WTC11 (cell line): Measurements from ENCODE around the gene ETS1. TPM values are rescaled to one million over a fixed set of nuclear protein-coding genes. Genes with fewer than 3 reads are reported as not detected.

Source experiments
- ATAC-seq: fragments of 200-7000 bp; cut with Tn5 transposase; 2 replicates; pipeline ENCODE4 v1.10.0; 2021; ENCODE audit warnings: mild to moderate bottlenecking, moderate library complexity
- CTCF ChIA-PET: fragments of 300-600 bp; sonication (Branson Sonifier 250); formaldehyde crosslinking; loops from one replicate; lab custom pipeline; 2021; ENCODE audit warnings: antibody characterized with exemption; lab: Charles Lee
- POLR2A ChIA-PET: fragments of 350-600 bp; sonication (Branson Sonifier 250); formaldehyde crosslinking; loops from one replicate; lab custom pipeline; 2021; ENCODE audit warnings: antibody characterized with exemption; lab: Charles Lee
- DNase-seq: peaks from one replicate; pipeline ENCODE4 v3.0.0; 2021; ENCODE audit warnings: low spot score
- H3K27ac Mint-ChIP-seq: 2 replicates; pipeline ENCODE4 v1.8.0; 2021; ENCODE audit warnings: mixed read lengths
- H3K27me3 Mint-ChIP-seq: 2 replicates; pipeline ENCODE4 v1.8.0; 2021; ENCODE audit warnings: low read depth, mild to moderate bottlenecking, moderate library complexity, mixed read lengths
- H3K36me3 Mint-ChIP-seq: 2 replicates; pipeline ENCODE4 v1.8.0; 2021; ENCODE audit warnings: mixed read lengths
- H3K4me1 Mint-ChIP-seq: 2 replicates; pipeline ENCODE4 v1.8.0; 2022; ENCODE audit warnings: mixed read lengths
- H3K4me3 Mint-ChIP-seq: 2 replicates; pipeline ENCODE4 v1.8.0; 2021; ENCODE audit warnings: mild to moderate bottlenecking, moderate library complexity, mixed read lengths
- H3K9me3 Mint-ChIP-seq: 2 replicates; pipeline ENCODE4 v1.8.0; 2021; ENCODE audit warnings: mixed read lengths
- ATF3 ChIP-seq: sonication (generic); formaldehyde crosslinking; conservative IDR thresholded peaks from 2 replicates; pipeline ENCODE4 v1.8.1; 2022; ENCODE audit warnings: mild to moderate bottlenecking, missing genetic modification reagents
- ELF4 ChIP-seq: sonication (generic); formaldehyde crosslinking; IDR thresholded peaks from 2 replicates; pipeline ENCODE4 v1.8.1; 2022; ENCODE audit warnings: low read depth, mild to moderate bottlenecking, moderate library complexity, missing genetic modification reagents
- ETV6 ChIP-seq: sonication (generic); formaldehyde crosslinking; IDR thresholded peaks from 2 replicates; pipeline ENCODE4 v1.8.1; 2022; ENCODE audit warnings: mild to moderate bottlenecking, missing genetic modification reagents
- FOXP1 ChIP-seq: sonication (generic); formaldehyde crosslinking; IDR thresholded peaks from 2 replicates; pipeline ENCODE4 v1.8.0; 2022; ENCODE audit warnings: missing genetic modification reagents, mild to moderate bottlenecking, moderate library complexity, borderline replicate concordance
- GABPB1 ChIP-seq: sonication (generic); formaldehyde crosslinking; IDR thresholded peaks from 2 replicates; pipeline ENCODE4 v1.8.1; 2023; ENCODE audit warnings: mild to moderate bottlenecking, missing genetic modification reagents
- GTF2I ChIP-seq: fragments of 250-450 bp; sonication (Bioruptor Pico); conservative IDR thresholded peaks from 2 replicates; pipeline ENCODE4 v1.4.0; 2021; ENCODE audit warnings: mild to moderate bottlenecking
- HMGA2 ChIP-seq: fragments of 250-450 bp; sonication (Bioruptor Pico); IDR thresholded peaks from 2 replicates; pipeline ENCODE4 v1.4.0; 2021; ENCODE audit warnings: mild to moderate bottlenecking, moderate library complexity
- MXD4 ChIP-seq: fragments of 250-450 bp; sonication (Bioruptor Pico); IDR thresholded peaks from 2 replicates; pipeline ENCODE4 v1.8.0; 2021; ENCODE audit warnings: mild to moderate bottlenecking, moderate library complexity, borderline replicate concordance
- MYBL2 ChIP-seq: sonication (generic); formaldehyde crosslinking; IDR thresholded peaks from 2 replicates; pipeline ENCODE4 v1.8.1; 2023; ENCODE audit warnings: mild to moderate bottlenecking, moderate library complexity, missing genetic modification reagents
- RORB ChIP-seq: fragments of 250-450 bp; sonication (Bioruptor Pico); IDR thresholded peaks from 2 replicates; pipeline ENCODE4 v1.9.0; 2021; ENCODE audit warnings: mild to moderate bottlenecking
- SMAD3 ChIP-seq: sonication (generic); formaldehyde crosslinking; IDR thresholded peaks from 2 replicates; pipeline ENCODE4 v1.8.0; 2022; ENCODE audit warnings: missing genetic modification reagents, mild to moderate bottlenecking, borderline replicate concordance
- SOX15 ChIP-seq: fragments of 250-450 bp; sonication (Bioruptor Pico); IDR thresholded peaks from 2 replicates; pipeline ENCODE4 v1.9.0; 2021; ENCODE audit warnings: mild to moderate bottlenecking
- TEAD4 ChIP-seq: sonication (generic); formaldehyde crosslinking; IDR thresholded peaks from 2 replicates; pipeline ENCODE4 v1.8.0; 2022; ENCODE audit warnings: mild to moderate bottlenecking, missing genetic modification reagents
- ZBTB43 ChIP-seq: sonication (generic); formaldehyde crosslinking; IDR thresholded peaks from 2 replicates; pipeline ENCODE4 v1.8.1; 2023; ENCODE audit warnings: mild to moderate bottlenecking, missing genetic modification reagents
- ZNF121 ChIP-seq: sonication (generic); formaldehyde crosslinking; IDR thresholded peaks from 2 replicates; pipeline ENCODE4 v1.8.0; 2023; ENCODE audit warnings: missing genetic modification reagents
- ZNF317 ChIP-seq: sonication (generic); formaldehyde crosslinking; IDR thresholded peaks from 2 replicates; pipeline ENCODE4 v1.8.1; 2023; ENCODE audit warnings: low read depth, mild to moderate bottlenecking, moderate library complexity, missing genetic modification reagents, borderline replicate concordance
- ZNF423 ChIP-seq: fragments of 250-450 bp; sonication (Bioruptor Pico); IDR thresholded peaks from 2 replicates; pipeline ENCODE4 v2.1.2; 2022; ENCODE audit warnings: mild to moderate bottlenecking, moderate library complexity
- total RNA-seq: library from RNA; stranded (reverse); gene quantifications from 3 replicates; pipeline ENCODE4 v1.2.3, GENCODE V29; 2021
- TF ChIP-seq, protein P1 (sequence below): fragments of 250-450 bp; sonication (Bioruptor Pico); IDR thresholded peaks from 2 replicates; pipeline ENCODE4 v1.9.0; 2021; ENCODE audit warnings: mild to moderate bottlenecking
- TF ChIP-seq, protein P2 (sequence below): sonication (generic); formaldehyde crosslinking; IDR thresholded peaks from 2 replicates; pipeline ENCODE4 v1.8.0; 2023; ENCODE audit warnings: missing genetic modification reagents
- TF ChIP-seq, protein P3 (sequence below): sonication (generic); formaldehyde crosslinking; IDR thresholded peaks from 2 replicates; pipeline ENCODE4 v1.8.1; 2023; ENCODE audit warnings: mild to moderate bottlenecking, missing genetic modification reagents, borderline replicate concordance

ETS1 gene
- total RNA-seq, 1 experiment from 2014 or later = 33.1 TPM

DNA sequence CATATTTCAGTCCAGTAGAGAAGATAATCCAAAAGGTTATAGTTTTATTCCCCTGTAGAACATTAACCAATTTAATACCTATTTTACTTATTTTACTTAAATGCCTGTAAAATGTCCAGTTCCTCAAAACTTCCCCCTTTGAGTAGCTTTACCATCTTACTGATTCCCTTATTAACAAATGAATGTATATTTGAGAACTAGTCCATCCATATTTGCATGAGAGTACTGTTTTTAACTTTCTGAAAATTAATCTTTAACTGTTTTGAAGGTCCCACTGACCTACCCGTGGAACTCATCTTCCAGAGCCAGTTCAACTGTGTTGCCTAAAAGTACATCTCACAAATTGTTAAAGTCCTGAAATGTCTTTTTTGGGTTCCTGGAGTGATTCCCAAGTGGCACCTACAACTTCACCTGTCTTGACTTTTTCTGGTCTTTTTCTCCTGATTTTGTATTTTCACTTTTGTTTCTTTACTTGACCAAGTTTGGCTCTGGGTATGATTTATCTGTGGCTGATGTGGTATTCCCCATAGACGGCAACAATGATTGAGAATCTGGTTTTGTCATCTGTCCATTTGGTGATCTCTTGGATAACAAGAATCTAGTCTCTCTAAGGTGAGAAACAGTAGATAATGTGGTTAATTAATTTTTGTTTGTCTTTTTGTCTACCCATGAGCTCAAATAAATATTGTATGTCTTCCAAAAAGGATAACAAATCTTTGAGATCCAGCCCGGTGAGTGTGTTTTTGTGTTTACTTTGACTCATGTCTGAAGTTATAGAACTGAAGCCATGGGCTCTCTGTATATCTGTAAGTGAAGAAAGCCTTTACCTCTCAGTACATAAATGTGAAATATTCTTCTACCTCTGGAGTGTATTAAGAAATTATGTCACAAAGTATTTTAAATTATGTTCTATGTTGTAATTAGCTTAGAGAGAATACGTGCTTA, 174.2 kb downstream of the ETS1 start:
- Mint-ChIP-seq H3K27ac (no peak overlapping the region), H3K27me3 (no peaks in the 10 kb centered on the region), H3K9me3 (no peaks in the 10 kb centered on the region), H3K4me3 (no peak overlapping the region)
- ChIA-PET POLR2A (no interaction called here), CTCF (no interaction called here)
- DNase-seq = no peak
- TF ChIP-seq TEAD4 (CRISPR knock-in tag) (no peak), GABPB1 (CRISPR knock-in tag) (no peak), ATF3 (CRISPR knock-in tag) (no peak), ZBTB43 (CRISPR knock-in tag) (no peak), GTF2I (CRISPR knock-in tag) (no peak), SMAD3 (CRISPR knock-in tag) (no peak), SOX15 (no peak), ZNF317 (no peak), HMGA2 (CRISPR knock-in tag) (no peak), RORB (CRISPR knock-in tag) (no peak), ETV6 (no peak), ZNF423 (CRISPR knock-in tag) (no peak), MXD4 (CRISPR knock-in tag) (no peak), FOXP1 (CRISPR knock-in tag) (no peak), ZNF121 (CRISPR knock-in tag) (no peak)
- TF ChIP-seq, protein P1, sequence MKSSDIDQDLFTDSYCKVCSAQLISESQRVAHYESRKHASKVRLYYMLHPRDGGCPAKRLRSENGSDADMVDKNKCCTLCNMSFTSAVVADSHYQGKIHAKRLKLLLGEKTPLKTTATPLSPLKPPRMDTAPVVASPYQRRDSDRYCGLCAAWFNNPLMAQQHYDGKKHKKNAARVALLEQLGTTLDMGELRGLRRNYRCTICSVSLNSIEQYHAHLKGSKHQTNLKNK (CRISPR knock-in tag) = no peak
- TF ChIP-seq, protein P2, sequence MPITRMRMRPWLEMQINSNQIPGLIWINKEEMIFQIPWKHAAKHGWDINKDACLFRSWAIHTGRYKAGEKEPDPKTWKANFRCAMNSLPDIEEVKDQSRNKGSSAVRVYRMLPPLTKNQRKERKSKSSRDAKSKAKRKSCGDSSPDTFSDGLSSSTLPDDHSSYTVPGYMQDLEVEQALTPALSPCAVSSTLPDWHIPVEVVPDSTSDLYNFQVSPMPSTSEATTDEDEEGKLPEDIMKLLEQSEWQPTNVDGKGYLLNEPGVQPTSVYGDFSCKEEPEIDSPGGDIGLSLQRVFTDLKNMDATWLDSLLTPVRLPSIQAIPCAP (CRISPR knock-in tag) = no peak
- TF ChIP-seq, all 79 proteins: peak for 0
- no peaks in the 10 kb centered on the region for H3K4me1 Mint-ChIP-seq
- no peak for ATAC-seq
- H3K36me3 Mint-ChIP-seq = no peaks in the 10 kb centered on the region

GRCh38 chr11:128411812-128412211, 175.5 kb downstream of the ETS1 start:
- no peaks in the 10 kb centered on the region for H3K27me3 Mint-ChIP-seq
- no peaks in the 10 kb centered on the region for H3K9me3 Mint-ChIP-seq
- H3K27ac Mint-ChIP-seq = no peak overlapping the region
- no peak for DNase-seq
- ChIA-PET CTCF (interaction anchor here (0.6 kb wide), 1 partner anchor 79 kb away, joined by 3 read pairs; no protein-coding TSS in a partner anchor), POLR2A (no interaction called here)
- ATAC-seq = no peak
- TF ChIP-seq MYBL2 (CRISPR knock-in tag) = no peak
- TF ChIP-seq ATF3 (CRISPR knock-in tag) = no peak
- TF ChIP-seq, protein P3, sequence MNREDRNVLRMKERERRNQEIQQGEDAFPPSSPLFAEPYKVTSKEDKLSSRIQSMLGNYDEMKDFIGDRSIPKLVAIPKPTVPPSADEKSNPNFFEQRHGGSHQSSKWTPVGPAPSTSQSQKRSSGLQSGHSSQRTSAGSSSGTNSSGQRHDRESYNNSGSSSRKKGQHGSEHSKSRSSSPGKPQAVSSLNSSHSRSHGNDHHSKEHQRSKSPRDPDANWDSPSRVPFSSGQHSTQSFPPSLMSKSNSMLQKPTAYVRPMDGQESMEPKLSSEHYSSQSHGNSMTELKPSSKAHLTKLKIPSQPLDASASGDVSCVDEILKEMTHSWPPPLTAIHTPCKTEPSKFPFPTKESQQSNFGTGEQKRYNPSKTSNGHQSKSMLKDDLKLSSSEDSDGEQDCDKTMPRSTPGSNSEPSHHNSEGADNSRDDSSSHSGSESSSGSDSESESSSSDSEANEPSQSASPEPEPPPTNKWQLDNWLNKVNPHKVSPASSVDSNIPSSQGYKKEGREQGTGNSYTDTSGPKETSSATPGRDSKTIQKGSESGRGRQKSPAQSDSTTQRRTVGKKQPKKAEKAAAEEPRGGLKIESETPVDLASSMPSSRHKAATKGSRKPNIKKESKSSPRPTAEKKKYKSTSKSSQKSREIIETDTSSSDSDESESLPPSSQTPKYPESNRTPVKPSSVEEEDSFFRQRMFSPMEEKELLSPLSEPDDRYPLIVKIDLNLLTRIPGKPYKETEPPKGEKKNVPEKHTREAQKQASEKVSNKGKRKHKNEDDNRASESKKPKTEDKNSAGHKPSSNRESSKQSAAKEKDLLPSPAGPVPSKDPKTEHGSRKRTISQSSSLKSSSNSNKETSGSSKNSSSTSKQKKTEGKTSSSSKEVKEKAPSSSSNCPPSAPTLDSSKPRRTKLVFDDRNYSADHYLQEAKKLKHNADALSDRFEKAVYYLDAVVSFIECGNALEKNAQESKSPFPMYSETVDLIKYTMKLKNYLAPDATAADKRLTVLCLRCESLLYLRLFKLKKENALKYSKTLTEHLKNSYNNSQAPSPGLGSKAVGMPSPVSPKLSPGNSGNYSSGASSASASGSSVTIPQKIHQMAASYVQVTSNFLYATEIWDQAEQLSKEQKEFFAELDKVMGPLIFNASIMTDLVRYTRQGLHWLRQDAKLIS (CRISPR knock-in tag) = no peak
- TF ChIP-seq, protein P2 (CRISPR knock-in tag) = no peak
- no peak for TF ChIP-seq ELF4
- no peak overlapping the region for H3K4me3 Mint-ChIP-seq
- H3K36me3 Mint-ChIP-seq = no peaks in the 10 kb centered on the region
- no peaks in the 10 kb centered on the region for H3K4me1 Mint-ChIP-seq
